Measurements from ENCODE around the gene AGPAT4.

DNA sequence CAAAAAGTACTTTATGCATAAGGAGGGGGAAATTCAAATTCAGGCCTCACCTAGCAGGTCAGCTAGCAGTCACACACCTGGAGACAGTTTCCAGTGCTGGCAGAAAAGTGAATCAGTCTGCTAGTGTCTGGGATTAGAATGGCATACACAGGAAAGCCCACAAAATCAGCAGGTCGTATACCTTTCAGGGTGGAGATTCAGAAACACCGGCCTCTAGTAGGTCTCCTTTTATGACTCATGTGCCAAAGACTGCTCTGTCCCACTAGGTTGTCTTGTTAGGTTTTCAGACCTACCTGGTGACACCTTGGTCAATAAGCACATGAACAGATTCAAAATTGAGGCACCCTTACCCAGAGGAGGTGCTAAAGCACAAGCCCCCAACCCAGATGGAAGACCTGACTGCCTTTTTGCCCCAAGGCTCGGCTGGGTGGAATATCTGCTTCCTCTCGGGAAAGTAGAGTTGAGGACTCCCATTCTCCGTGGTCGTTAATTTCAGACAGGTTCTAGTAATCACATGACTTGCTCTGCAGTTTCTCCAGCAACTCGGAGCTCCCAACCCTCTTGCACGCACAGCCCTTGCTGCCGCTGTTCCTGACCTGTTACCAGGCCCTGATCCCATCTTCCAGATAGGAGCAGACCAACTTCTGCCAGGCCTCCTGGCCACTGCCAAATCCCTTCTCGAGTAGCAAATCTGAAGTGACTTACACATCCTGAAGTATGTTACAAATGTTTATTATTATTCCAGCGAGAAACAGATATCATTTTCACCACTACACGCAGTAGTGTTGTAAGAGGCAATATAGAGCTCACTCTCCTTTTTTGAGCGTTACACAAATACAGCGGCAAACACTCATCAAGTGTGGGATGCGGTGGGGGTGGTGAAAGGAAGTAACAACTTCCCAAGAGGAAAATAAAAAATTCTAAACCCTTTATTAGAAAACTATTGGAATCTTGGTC lies 46.6 kb downstream of the AGPAT4 start:
- TF ChIP-seq, protein P1, sequence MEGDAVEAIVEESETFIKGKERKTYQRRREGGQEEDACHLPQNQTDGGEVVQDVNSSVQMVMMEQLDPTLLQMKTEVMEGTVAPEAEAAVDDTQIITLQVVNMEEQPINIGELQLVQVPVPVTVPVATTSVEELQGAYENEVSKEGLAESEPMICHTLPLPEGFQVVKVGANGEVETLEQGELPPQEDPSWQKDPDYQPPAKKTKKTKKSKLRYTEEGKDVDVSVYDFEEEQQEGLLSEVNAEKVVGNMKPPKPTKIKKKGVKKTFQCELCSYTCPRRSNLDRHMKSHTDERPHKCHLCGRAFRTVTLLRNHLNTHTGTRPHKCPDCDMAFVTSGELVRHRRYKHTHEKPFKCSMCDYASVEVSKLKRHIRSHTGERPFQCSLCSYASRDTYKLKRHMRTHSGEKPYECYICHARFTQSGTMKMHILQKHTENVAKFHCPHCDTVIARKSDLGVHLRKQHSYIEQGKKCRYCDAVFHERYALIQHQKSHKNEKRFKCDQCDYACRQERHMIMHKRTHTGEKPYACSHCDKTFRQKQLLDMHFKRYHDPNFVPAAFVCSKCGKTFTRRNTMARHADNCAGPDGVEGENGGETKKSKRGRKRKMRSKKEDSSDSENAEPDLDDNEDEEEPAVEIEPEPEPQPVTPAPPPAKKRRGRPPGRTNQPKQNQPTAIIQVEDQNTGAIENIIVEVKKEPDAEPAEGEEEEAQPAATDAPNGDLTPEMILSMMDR (IDR thresholded peaks at IDR 0.05), result no peak
- TF ChIP-seq SMC3 (IDR thresholded peaks at IDR 0.05; ENCODE audit: low read depth, low read length) (no peak), MEF2A (IDR thresholded peaks at IDR 0.05; ENCODE audit: borderline replicate concordance, low read depth) (no peak), EP300 (IDR thresholded peaks at IDR 0.05; ENCODE audit: borderline replicate concordance in 1 of 2, low read depth in 1 of 2, low read length in 1 of 2) (no peak), POLR2AphosphoS5 (IDR thresholded peaks at IDR 0.05; ENCODE audit: low read depth, low read length) (no peak), YY1 (IDR thresholded peaks at IDR 0.05; ENCODE audit: low read depth) (no peak), MXI1 (IDR thresholded peaks at IDR 0.05; ENCODE audit: low read depth, low read length) (no peak), TEAD4 (IDR thresholded peaks at IDR 0.05; ENCODE audit: borderline replicate concordance, insufficient read depth) (no peak), NRF1 (IDR thresholded peaks at IDR 0.05; ENCODE audit: low read depth, low read length) (no peak), TCF12 (IDR thresholded peaks at IDR 0.05) (no peak), EZH2phosphoT487 (IDR thresholded peaks at IDR 0.05; ENCODE audit: borderline replicate concordance, low read depth) (no peak), SIN3A (IDR thresholded peaks at IDR 0.05; ENCODE audit: borderline replicate concordance, low read depth, low read length) (no peak)
- TF ChIP-seq, protein P2, sequence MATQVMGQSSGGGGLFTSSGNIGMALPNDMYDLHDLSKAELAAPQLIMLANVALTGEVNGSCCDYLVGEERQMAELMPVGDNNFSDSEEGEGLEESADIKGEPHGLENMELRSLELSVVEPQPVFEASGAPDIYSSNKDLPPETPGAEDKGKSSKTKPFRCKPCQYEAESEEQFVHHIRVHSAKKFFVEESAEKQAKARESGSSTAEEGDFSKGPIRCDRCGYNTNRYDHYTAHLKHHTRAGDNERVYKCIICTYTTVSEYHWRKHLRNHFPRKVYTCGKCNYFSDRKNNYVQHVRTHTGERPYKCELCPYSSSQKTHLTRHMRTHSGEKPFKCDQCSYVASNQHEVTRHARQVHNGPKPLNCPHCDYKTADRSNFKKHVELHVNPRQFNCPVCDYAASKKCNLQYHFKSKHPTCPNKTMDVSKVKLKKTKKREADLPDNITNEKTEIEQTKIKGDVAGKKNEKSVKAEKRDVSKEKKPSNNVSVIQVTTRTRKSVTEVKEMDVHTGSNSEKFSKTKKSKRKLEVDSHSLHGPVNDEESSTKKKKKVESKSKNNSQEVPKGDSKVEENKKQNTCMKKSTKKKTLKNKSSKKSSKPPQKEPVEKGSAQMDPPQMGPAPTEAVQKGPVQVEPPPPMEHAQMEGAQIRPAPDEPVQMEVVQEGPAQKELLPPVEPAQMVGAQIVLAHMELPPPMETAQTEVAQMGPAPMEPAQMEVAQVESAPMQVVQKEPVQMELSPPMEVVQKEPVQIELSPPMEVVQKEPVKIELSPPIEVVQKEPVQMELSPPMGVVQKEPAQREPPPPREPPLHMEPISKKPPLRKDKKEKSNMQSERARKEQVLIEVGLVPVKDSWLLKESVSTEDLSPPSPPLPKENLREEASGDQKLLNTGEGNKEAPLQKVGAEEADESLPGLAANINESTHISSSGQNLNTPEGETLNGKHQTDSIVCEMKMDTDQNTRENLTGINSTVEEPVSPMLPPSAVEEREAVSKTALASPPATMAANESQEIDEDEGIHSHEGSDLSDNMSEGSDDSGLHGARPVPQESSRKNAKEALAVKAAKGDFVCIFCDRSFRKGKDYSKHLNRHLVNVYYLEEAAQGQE (IDR thresholded peaks at IDR 0.05; ENCODE audit: low read depth, low read length), result no peak
